Gastrocnemius medialis (tissue), 4 donors: ENCODE data around the gene PRSS2.

ENCODE experiments used
- POLR2A ChIP-seq, 2 donors: fragments of 450-650 bp; IDR thresholded peaks; one replicate each; pipeline ENCODE4 v1.6.1; 2017; ENCODE audit warnings: antibody characterized with exemption in 2 of 2, mild to moderate bottlenecking in 2 of 2, moderate library complexity in 2 of 2
- TF ChIP-seq, protein P1 (sequence below), 5 experiments: fragments of 450-650 bp in 3 of 5; fragments of 200-600 bp in 2 of 5; sonication (generic) in 2 of 5; IDR thresholded peaks in 4 of 5; conservative IDR thresholded peaks in 1 of 5; 1 replicate in 4 of 5; 2 replicates in 1 of 5; pipeline ENCODE4 v1.5.1; 2016 to 2019; ENCODE audit warnings: antibody characterized with exemption in 5 of 5, mild to moderate bottlenecking in 3 of 5, moderate library complexity in 3 of 5

DNA sequence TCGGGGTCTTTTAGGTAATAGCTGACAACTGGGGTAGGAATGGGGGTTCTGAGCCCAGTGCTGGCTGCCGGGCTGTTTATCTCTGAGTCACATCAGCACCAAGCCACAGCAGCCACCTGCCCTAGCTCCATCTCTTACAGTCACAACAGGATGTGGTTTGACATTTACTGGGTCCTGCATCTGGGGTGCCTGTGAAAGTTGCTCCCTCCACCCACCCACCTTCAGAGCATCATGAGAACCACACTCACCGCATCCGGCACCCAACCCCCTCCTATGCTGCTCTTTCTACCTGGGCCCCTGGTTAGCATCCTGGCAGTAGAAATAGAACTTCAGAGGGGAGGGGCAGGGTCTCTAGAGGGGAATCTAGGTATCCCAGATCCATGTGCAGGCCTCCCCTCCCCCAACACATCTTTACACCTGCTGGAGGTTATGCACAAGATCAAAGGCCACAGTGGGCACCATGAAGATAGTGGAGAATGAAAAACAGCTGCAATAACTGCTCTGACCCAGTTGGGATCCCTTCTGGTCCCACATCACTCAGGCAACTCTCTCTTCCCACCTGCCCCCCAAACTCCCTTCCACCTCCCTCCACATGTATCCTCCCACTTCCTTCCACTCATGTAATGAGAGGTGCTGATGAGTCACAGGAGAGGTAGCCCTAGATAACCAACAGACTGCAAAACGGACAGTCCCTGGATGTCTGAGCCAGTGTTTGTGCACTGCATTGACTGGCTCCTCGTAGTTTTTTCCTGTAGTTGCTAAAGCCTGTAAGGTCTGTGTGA, 38.2 kb downstream of the PRSS2 start:
- TF ChIP-seq, protein P1, sequence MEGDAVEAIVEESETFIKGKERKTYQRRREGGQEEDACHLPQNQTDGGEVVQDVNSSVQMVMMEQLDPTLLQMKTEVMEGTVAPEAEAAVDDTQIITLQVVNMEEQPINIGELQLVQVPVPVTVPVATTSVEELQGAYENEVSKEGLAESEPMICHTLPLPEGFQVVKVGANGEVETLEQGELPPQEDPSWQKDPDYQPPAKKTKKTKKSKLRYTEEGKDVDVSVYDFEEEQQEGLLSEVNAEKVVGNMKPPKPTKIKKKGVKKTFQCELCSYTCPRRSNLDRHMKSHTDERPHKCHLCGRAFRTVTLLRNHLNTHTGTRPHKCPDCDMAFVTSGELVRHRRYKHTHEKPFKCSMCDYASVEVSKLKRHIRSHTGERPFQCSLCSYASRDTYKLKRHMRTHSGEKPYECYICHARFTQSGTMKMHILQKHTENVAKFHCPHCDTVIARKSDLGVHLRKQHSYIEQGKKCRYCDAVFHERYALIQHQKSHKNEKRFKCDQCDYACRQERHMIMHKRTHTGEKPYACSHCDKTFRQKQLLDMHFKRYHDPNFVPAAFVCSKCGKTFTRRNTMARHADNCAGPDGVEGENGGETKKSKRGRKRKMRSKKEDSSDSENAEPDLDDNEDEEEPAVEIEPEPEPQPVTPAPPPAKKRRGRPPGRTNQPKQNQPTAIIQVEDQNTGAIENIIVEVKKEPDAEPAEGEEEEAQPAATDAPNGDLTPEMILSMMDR (IDR thresholded peaks at IDR 0.05 in 4 of 5, conservative IDR thresholded peaks at IDR 0.05 in 1 of 5), result no peak
- TF ChIP-seq POLR2A (IDR thresholded peaks at IDR 0.05), result no peak
